ENCODE measurements around the gene ITPR1.

The ITPR1 gene

GRCh38 chr3:4655145-4656045 is 162.2 kb downstream of the ITPR1 start:
- no peak for FAIRE-seq

GRCh38 chr3:4656059-4656458 is 162.9 kb downstream of the ITPR1 start:
- peak; percentile 13 for FAIRE-seq

GRCh38 chr3:4656626-4657328 is 163.6 kb downstream of the ITPR1 start:
- no peak for FAIRE-seq

GRCh38 chr3:4660936-4661335 is 167.8 kb downstream of the ITPR1 start:
- no peak for FAIRE-seq

- FAIRE-seq, result no peak
These were observed 171.3 kb downstream of the ITPR1 start for GRCh38 chr3:4664412-4664811.

- no peak for FAIRE-seq
These were observed 172.0 kb downstream of the ITPR1 start for GRCh38 chr3:4665197-4665596.

GRCh38 chr3:4666071-4666470 is 172.9 kb downstream of the ITPR1 start:
- no peak for FAIRE-seq

- FAIRE-seq, result no peak
These were observed 177.2 kb downstream of the ITPR1 start for GRCh38 chr3:4670352-4670751.

- no peak for FAIRE-seq
These were observed 179.7 kb downstream of the ITPR1 start for GRCh38 chr3:4672725-4673275.

GRCh38 chr3:4674216-4674615 is 181.1 kb downstream of the ITPR1 start:
- FAIRE-seq, result no peak

- no peak for FAIRE-seq
These were observed 182.6 kb downstream of the ITPR1 start for GRCh38 chr3:4675704-4676103.

- FAIRE-seq, result no peak
These were observed 185.2 kb downstream of the ITPR1 start for GRCh38 chr3:4678320-4678719.

GRCh38 chr3:4680227-4680691 is 187.1 kb downstream of the ITPR1 start:
- FAIRE-seq, result no peak

GRCh38 chr3:4680871-4681300 is 187.7 kb downstream of the ITPR1 start:
- FAIRE-seq, result no peak

- no peak for FAIRE-seq
These were observed 188.2 kb downstream of the ITPR1 start for GRCh38 chr3:4681301-4681700.

GRCh38 chr3:4684117-4684516 is 191.0 kb downstream of the ITPR1 start:
- FAIRE-seq, result no peak

- FAIRE-seq, result no peak
These were observed 191.8 kb downstream of the ITPR1 start for GRCh38 chr3:4684976-4685375.

GRCh38 chr3:4685673-4686345 is 192.7 kb downstream of the ITPR1 start:
- FAIRE-seq, result no peak

- no peak for FAIRE-seq
These were observed 193.5 kb downstream of the ITPR1 start for GRCh38 chr3:4686619-4687018.

- no peak for FAIRE-seq
These were observed 194.0 kb downstream of the ITPR1 start for GRCh38 chr3:4687167-4687566.

- FAIRE-seq, result no peak
These were observed 194.4 kb downstream of the ITPR1 start for GRCh38 chr3:4687596-4687995.

- no peak for FAIRE-seq
These were observed 195.3 kb downstream of the ITPR1 start for GRCh38 chr3:4688411-4688810.

- no peak for FAIRE-seq
These were observed 195.9 kb downstream of the ITPR1 start for GRCh38 chr3:4689021-4689420.

Data from TTC549 (cell line).